ENCODE data around the gene SOCS6.

DNA sequence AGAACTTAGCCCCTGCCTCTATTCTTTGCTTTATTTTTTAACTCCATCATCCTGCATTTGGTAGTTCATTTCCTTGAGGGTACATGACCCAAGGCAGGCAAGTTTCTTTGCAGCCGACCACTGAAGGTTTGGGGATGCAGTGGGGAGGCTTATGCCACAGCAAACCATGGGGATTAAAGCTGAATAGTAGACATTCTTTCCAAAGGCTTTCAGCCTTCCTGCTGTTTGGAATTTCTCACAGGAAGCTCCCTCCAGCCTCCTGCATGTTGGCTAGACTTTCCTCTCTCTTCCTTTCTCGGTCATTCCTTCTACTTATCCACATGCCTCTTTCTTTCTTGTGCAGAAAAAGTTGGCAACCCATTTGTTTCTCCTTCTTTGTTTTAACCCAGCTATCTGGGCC lies 77.3 kb downstream of the SOCS6 start:
- TF ChIP-seq, protein P1, sequence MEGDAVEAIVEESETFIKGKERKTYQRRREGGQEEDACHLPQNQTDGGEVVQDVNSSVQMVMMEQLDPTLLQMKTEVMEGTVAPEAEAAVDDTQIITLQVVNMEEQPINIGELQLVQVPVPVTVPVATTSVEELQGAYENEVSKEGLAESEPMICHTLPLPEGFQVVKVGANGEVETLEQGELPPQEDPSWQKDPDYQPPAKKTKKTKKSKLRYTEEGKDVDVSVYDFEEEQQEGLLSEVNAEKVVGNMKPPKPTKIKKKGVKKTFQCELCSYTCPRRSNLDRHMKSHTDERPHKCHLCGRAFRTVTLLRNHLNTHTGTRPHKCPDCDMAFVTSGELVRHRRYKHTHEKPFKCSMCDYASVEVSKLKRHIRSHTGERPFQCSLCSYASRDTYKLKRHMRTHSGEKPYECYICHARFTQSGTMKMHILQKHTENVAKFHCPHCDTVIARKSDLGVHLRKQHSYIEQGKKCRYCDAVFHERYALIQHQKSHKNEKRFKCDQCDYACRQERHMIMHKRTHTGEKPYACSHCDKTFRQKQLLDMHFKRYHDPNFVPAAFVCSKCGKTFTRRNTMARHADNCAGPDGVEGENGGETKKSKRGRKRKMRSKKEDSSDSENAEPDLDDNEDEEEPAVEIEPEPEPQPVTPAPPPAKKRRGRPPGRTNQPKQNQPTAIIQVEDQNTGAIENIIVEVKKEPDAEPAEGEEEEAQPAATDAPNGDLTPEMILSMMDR (IDR thresholded peaks at IDR 0.05; ENCODE audit: low read depth, low read length, missing input control): no peak
- TF ChIP-seq RAD21 (IDR thresholded peaks at IDR 0.05): no peak

Data from liver (tissue), 3 donors.